GM12878 (cell line): Measurements from ENCODE around the gene STK32A. TPM values are rescaled to one million over a fixed set of nuclear protein-coding genes. Genes with fewer than 3 reads are reported as not detected.

Experiments used
- MEF2B ChIP-seq: fragments of 450-650 bp; IDR thresholded peaks from 2 replicates; pipeline ENCODE4 v1.6.1; 2018; ENCODE audit warnings: mild to moderate bottlenecking, moderate library complexity; ENCODE audit not compliant: partially characterized antibody, poor library complexity, severe bottlenecking
- NFIC ChIP-seq: IDR thresholded peaks from 2 replicates; pipeline ENCODE4 v1.6.1; 2012; ENCODE audit warnings: low read depth, mild to moderate bottlenecking, inconsistent platforms, low read length, moderate library complexity
- ZBED1 ChIP-seq: IDR thresholded peaks from 2 replicates; pipeline ENCODE4 v1.6.1; 2016; ENCODE audit warnings: borderline replicate concordance
- polyA plus RNA-seq, 11 experiments: library from polyadenylated mRNA; depleted of rRNA in 4 of 11; unstranded in 6 of 11; stranded (reverse) in 5 of 11; fragments of >200 nt; fragmentation: Nextera tagmentation in 4 of 11; fragmentation: Illumina TruSeq in 1 of 11; extraction: Ambion mirVana in 4 of 11; extraction: Trizol in 1 of 11; gene quantifications; 1 replicate in 1 of 11; 2 replicates in 10 of 11; pipeline versions ENCODE4 v1.2.1 to v1.2.3, GENCODE V29; 2011 to 2016; ENCODE audit warnings: inconsistent platforms in 2 of 11, missing spikeins in 2 of 11, low read depth in 1 of 11
- total RNA-seq, 4 experiments: library from RNA; depleted of rRNA in 3 of 4; stranded (reverse); fragments of >200 nt in 3 of 4; fragmentation: Illumina TruSeq in 1 of 4; extraction: Trizol in 1 of 4; gene quantifications; 2 replicates each; pipeline versions ENCODE4 v1.2.1 to v1.2.3, GENCODE V29; 2013 to 2021
- TF ChIP-seq, protein P1 (sequence below): fragments of 450-650 bp; IDR thresholded peaks from 2 replicates; pipeline ENCODE4 v1.6.1; 2016; ENCODE audit warnings: mild to moderate bottlenecking
- TF ChIP-seq, protein P2 (sequence below): fragments of 450-650 bp; IDR thresholded peaks from 2 replicates; pipeline ENCODE4 v1.6.1; 2018; ENCODE audit warnings: mild to moderate bottlenecking, low read depth, moderate library complexity; ENCODE audit not compliant: partially characterized antibody
- TF ChIP-seq, protein P3 (sequence below): fragments of 450-650 bp; formaldehyde crosslinking; IDR thresholded peaks from 2 replicates; pipeline ENCODE4 v1.5.0; 2022; ENCODE audit warnings: mild to moderate bottlenecking, missing genetic modification characterization
- TF ChIP-seq, protein P4 (sequence below): IDR thresholded peaks from 2 replicates; pipeline ENCODE4 v1.6.1; 2012; ENCODE audit warnings: low read depth, low read length, improper control_type of control experiment
- TF ChIP-seq, protein P5 (sequence below): fragments of 150-350 bp; IDR thresholded peaks from 2 replicates; pipeline ENCODE4 v1.6.1; 2016; ENCODE audit warnings: low read depth, low read length

The STK32A gene
- total and polyA plus RNA-seq, 10 of the 15 experiments (the other 5 are each of a cell fraction or from before 2014, with no cell fraction given): under 0.01 to 0.10 TPM; not detected in 8

DNA sequence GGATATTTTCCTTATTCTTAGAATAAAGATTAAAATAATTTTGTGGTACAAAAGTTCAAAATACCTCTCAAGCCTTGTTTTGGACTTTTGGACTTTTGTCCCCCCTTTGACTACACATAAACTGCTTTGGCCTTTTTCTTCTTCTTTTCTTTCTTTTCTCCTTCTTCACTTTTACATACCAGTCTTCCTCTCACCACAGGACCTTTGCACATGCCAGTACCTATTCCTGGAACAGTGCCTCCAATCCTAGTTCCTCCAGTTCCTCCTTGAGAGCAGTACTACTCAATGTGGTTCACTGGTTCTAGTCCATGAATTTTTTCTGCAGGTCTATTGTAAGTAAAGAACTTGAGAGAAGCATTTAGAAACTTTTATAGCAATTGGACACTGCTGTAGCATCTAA lies 136.5 kb downstream of the STK32A start (continued):
- TF ChIP-seq, protein P1, sequence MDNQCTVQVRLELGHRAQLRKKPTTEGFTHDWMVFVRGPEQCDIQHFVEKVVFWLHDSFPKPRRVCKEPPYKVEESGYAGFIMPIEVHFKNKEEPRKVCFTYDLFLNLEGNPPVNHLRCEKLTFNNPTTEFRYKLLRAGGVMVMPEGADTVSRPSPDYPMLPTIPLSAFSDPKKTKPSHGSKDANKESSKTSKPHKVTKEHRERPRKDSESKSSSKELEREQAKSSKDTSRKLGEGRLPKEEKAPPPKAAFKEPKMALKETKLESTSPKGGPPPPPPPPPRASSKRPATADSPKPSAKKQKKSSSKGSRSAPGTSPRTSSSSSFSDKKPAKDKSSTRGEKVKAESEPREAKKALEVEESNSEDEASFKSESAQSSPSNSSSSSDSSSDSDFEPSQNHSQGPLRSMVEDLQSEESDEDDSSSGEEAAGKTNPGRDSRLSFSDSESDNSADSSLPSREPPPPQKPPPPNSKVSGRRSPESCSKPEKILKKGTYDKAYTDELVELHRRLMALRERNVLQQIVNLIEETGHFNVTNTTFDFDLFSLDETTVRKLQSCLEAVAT: no peak
- TF ChIP-seq NFIC (no peak), ZBED1 (no peak), MEF2B (no peak)
- TF ChIP-seq, protein P2, sequence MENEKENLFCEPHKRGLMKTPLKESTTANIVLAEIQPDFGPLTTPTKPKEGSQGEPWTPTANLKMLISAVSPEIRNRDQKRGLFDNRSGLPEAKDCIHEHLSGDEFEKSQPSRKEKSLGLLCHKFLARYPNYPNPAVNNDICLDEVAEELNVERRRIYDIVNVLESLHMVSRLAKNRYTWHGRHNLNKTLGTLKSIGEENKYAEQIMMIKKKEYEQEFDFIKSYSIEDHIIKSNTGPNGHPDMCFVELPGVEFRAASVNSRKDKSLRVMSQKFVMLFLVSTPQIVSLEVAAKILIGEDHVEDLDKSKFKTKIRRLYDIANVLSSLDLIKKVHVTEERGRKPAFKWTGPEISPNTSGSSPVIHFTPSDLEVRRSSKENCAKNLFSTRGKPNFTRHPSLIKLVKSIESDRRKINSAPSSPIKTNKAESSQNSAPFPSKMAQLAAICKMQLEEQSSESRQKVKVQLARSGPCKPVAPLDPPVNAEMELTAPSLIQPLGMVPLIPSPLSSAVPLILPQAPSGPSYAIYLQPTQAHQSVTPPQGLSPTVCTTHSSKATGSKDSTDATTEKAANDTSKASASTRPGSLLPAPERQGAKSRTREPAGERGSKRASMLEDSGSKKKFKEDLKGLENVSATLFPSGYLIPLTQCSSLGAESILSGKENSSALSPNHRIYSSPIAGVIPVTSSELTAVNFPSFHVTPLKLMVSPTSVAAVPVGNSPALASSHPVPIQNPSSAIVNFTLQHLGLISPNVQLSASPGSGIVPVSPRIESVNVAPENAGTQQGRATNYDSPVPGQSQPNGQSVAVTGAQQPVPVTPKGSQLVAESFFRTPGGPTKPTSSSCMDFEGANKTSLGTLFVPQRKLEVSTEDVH: no peak
- TF ChIP-seq, protein P3, sequence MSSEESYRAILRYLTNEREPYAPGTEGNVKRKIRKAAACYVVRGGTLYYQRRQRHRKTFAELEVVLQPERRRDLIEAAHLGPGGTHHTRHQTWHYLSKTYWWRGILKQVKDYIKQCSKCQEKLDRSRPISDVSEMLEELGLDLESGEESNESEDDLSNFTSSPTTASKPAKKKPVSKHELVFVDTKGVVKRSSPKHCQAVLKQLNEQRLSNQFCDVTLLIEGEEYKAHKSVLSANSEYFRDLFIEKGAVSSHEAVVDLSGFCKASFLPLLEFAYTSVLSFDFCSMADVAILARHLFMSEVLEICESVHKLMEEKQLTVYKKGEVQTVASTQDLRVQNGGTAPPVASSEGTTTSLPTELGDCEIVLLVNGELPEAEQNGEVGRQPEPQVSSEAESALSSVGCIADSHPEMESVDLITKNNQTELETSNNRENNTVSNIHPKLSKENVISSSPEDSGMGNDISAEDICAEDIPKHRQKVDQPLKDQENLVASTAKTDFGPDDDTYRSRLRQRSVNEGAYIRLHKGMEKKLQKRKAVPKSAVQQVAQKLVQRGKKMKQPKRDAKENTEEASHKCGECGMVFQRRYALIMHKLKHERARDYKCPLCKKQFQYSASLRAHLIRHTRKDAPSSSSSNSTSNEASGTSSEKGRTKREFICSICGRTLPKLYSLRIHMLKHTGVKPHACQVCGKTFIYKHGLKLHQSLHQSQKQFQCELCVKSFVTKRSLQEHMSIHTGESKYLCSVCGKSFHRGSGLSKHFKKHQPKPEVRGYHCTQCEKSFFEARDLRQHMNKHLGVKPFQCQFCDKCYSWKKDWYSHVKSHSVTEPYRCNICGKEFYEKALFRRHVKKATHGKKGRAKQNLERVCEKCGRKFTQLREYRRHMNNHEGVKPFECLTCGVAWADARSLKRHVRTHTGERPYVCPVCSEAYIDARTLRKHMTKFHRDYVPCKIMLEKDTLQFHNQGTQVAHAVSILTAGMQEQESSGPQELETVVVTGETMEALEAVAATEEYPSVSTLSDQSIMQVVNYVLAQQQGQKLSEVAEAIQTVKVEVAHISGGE: no peak
- TF ChIP-seq, protein P4, sequence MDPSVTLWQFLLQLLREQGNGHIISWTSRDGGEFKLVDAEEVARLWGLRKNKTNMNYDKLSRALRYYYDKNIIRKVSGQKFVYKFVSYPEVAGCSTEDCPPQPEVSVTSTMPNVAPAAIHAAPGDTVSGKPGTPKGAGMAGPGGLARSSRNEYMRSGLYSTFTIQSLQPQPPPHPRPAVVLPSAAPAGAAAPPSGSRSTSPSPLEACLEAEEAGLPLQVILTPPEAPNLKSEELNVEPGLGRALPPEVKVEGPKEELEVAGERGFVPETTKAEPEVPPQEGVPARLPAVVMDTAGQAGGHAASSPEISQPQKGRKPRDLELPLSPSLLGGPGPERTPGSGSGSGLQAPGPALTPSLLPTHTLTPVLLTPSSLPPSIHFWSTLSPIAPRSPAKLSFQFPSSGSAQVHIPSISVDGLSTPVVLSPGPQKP: no peak
- TF ChIP-seq, protein P5, sequence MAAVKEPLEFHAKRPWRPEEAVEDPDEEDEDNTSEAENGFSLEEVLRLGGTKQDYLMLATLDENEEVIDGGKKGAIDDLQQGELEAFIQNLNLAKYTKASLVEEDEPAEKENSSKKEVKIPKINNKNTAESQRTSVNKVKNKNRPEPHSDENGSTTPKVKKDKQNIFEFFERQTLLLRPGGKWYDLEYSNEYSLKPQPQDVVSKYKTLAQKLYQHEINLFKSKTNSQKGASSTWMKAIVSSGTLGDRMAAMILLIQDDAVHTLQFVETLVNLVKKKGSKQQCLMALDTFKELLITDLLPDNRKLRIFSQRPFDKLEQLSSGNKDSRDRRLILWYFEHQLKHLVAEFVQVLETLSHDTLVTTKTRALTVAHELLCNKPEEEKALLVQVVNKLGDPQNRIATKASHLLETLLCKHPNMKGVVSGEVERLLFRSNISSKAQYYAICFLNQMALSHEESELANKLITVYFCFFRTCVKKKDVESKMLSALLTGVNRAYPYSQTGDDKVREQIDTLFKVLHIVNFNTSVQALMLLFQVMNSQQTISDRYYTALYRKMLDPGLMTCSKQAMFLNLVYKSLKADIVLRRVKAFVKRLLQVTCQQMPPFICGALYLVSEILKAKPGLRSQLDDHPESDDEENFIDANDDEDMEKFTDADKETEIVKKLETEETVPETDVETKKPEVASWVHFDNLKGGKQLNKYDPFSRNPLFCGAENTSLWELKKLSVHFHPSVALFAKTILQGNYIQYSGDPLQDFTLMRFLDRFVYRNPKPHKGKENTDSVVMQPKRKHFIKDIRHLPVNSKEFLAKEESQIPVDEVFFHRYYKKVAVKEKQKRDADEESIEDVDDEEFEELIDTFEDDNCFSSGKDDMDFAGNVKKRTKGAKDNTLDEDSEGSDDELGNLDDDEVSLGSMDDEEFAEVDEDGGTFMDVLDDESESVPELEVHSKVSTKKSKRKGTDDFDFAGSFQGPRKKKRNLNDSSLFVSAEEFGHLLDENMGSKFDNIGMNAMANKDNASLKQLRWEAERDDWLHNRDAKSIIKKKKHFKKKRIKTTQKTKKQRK: no peak
